Astrocyte (in vitro differentiated cells and primary cell): ENCODE results near the gene CLEC16A. TPM values are rescaled to one million over a fixed set of nuclear protein-coding genes. Genes with fewer than 3 reads are reported as not detected.

Source experiments
- DNase-seq: peaks from one replicate; pipeline ENCODE4 v3.0.0-alpha.2; 2010; ENCODE audit warnings: low read depth
- FAIRE-seq: peaks from 2 replicates; lab custom pipeline; 2011; peaks lifted over from hg19 to GRCh38; lab: Jason Lieb, UNC
- H2AFZ ChIP-seq: 2 replicates; pipeline ENCODE4 v1.6.0; 2012; ENCODE audit warnings: low read depth, low read length, inconsistent platforms
- H3K27ac ChIP-seq: 2 replicates; pipeline ENCODE4 v1.5.1; 2011; ENCODE audit warnings: low read depth, low read length, inconsistent platforms
- H3K27me3 ChIP-seq: 2 replicates; pipeline ENCODE4 v1.6.0; 2011; ENCODE audit warnings: low read length, inconsistent platforms; ENCODE audit not compliant: insufficient read depth
- H3K36me3 ChIP-seq: 2 replicates; pipeline ENCODE4 v1.5.1; 2011; ENCODE audit warnings: low read length, inconsistent platforms; ENCODE audit not compliant: insufficient read depth
- H3K4me1 ChIP-seq: 2 replicates; pipeline ENCODE4 v1.5.1; 2011; ENCODE audit warnings: low read length, inconsistent platforms; ENCODE audit not compliant: insufficient read depth
- H3K4me2 ChIP-seq: 2 replicates; pipeline ENCODE4 v1.6.0; 2012; ENCODE audit warnings: low read length, inconsistent platforms
- H3K4me3 ChIP-seq: 2 replicates; pipeline ENCODE4 v1.5.1; 2011; ENCODE audit warnings: low read depth, mild to moderate bottlenecking, low read length, inconsistent platforms; ENCODE audit not compliant: insufficient read depth
- H3K79me2 ChIP-seq: 2 replicates; pipeline ENCODE4 v1.6.0; 2012; ENCODE audit warnings: mild to moderate bottlenecking, low read length, inconsistent platforms; ENCODE audit not compliant: insufficient read depth
- H3K9ac ChIP-seq: 2 replicates; pipeline ENCODE4 v1.6.0; 2012; ENCODE audit warnings: mild to moderate bottlenecking, low read length, inconsistent platforms
- H3K9me3 ChIP-seq: 2 replicates; pipeline ENCODE4 v1.5.1; 2012; ENCODE audit warnings: low read depth, mild to moderate bottlenecking, low read length, inconsistent platforms; ENCODE audit not compliant: insufficient read depth
- H4K20me1 ChIP-seq: 2 replicates; pipeline ENCODE4 v1.6.0; 2012; ENCODE audit warnings: low read length, inconsistent platforms; ENCODE audit not compliant: insufficient read depth
- H3K27ac Mint-ChIP-seq: one replicate; pipeline ENCODE4 v1.8.0; 2021; ENCODE audit warnings: mild to moderate bottlenecking, mixed read lengths; ENCODE audit not compliant: unreplicated experiment
- H3K27me3 Mint-ChIP-seq: one replicate; pipeline ENCODE4 v1.8.0; 2021; ENCODE audit warnings: low read depth, mixed read lengths; ENCODE audit not compliant: unreplicated experiment
- H3K36me3 Mint-ChIP-seq: one replicate; pipeline ENCODE4 v1.8.0; 2021; ENCODE audit warnings: low read depth, mixed read lengths; ENCODE audit not compliant: unreplicated experiment
- H3K4me1 Mint-ChIP-seq: one replicate; pipeline ENCODE4 v1.8.0; 2021; ENCODE audit warnings: low read depth, mixed read lengths; ENCODE audit not compliant: unreplicated experiment
- H3K4me3 Mint-ChIP-seq: one replicate; pipeline ENCODE4 v1.8.0; 2021; ENCODE audit warnings: mild to moderate bottlenecking, moderate library complexity, mixed read lengths; ENCODE audit not compliant: unreplicated experiment
- H3K9me3 Mint-ChIP-seq: one replicate; pipeline ENCODE4 v1.8.0; 2021; ENCODE audit warnings: mild to moderate bottlenecking, mixed read lengths; ENCODE audit not compliant: unreplicated experiment
- CTCF ChIP-seq: IDR thresholded peaks from 2 replicates; pipeline ENCODE4 v1.5.1; 2011; ENCODE audit warnings: low read depth, mild to moderate bottlenecking, inconsistent platforms, low read length, moderate library complexity; ENCODE audit not compliant: insufficient read depth
- EZH2 ChIP-seq: IDR thresholded peaks from 2 replicates; pipeline ENCODE4 v1.6.1; 2012; ENCODE audit warnings: mild to moderate bottlenecking, low read length, inconsistent platforms; ENCODE audit not compliant: insufficient read depth
- total RNA-seq: library from RNA; stranded (reverse); gene quantifications from 2 replicates; pipeline ENCODE4 v1.2.1, GENCODE V29; 2021

CLEC16A gene
- total RNA-seq, 1 donor from 2014 or later = 31.7 TPM

- H3K27me3 Mint-ChIP-seq = no peaks in the 10 kb centered on the region
- Histone ChIP-seq H3K27ac (no peak overlapping the region), H3K79me2 (peaks cover 70% of the 10 kb centered on the region), H3K9ac (no peak overlapping the region), H3K36me3 (peaks cover 2% of the 10 kb centered on the region), H3K4me1 (peaks cover 17% of the 10 kb centered on the region), H3K9me3 (no peaks in the 10 kb centered on the region), H3K4me3 (no peak overlapping the region), H3K27me3 (no peaks in the 10 kb centered on the region), H2AFZ (no peak overlapping the region), H4K20me1 (peaks cover 99% of the 10 kb centered on the region), H3K4me2 (no peak overlapping the region)
- H3K4me1 Mint-ChIP-seq = peaks cover 25% of the 10 kb centered on the region
- FAIRE-seq (no peak), DNase-seq (no peak)
- peaks cover 26% of the 10 kb centered on the region for H3K36me3 Mint-ChIP-seq
- H3K9me3 Mint-ChIP-seq = no peaks in the 10 kb centered on the region
- no peak overlapping the region for H3K4me3 Mint-ChIP-seq
- TF ChIP-seq CTCF = no peak
- no peak for TF ChIP-seq EZH2
- no peak overlapping the region for H3K27ac Mint-ChIP-seq
Observed at GRCh38 chr16:10934325-10935107, 9.8 kb upstream of the CLEC16A start.

GRCh38 chr16:10935226-10935915 is 9.0 kb upstream of the CLEC16A start:
- no peak overlapping the region for H3K4me3 Mint-ChIP-seq
- FAIRE-seq = no peak

More at GRCh38 chr16:10935226-10935915, 9.0 kb upstream of the CLEC16A start:
- Histone ChIP-seq H3K27me3 (no peaks in the 10 kb centered on the region), H3K9ac (no peak overlapping the region), H3K36me3 (peaks cover 2% of the 10 kb centered on the region), H3K4me3 (no peak overlapping the region), H3K4me2 (no peak overlapping the region), H2AFZ (no peak overlapping the region), H3K27ac (no peak overlapping the region), H4K20me1 (peaks cover 99% of the 10 kb centered on the region), H3K79me2 (peaks cover 79% of the 10 kb centered on the region), H3K4me1 (peaks cover 23% of the 10 kb centered on the region), H3K9me3 (no peaks in the 10 kb centered on the region)
- H3K27me3 Mint-ChIP-seq = no peaks in the 10 kb centered on the region
- DNase-seq = no peak
- H3K36me3 Mint-ChIP-seq = peaks cover 24% of the 10 kb centered on the region
- H3K4me1 Mint-ChIP-seq = peaks cover 34% of the 10 kb centered on the region
- no peaks in the 10 kb centered on the region for H3K9me3 Mint-ChIP-seq
- H3K27ac Mint-ChIP-seq = no peak overlapping the region
- TF ChIP-seq CTCF = no peak
- no peak for TF ChIP-seq EZH2
